Measurements from ENCODE around the gene SRD5A1.

GRCh38 chr5:6652025-6652424, 18.8 kb downstream of the SRD5A1 start:
- TF ChIP-seq, protein P1, sequence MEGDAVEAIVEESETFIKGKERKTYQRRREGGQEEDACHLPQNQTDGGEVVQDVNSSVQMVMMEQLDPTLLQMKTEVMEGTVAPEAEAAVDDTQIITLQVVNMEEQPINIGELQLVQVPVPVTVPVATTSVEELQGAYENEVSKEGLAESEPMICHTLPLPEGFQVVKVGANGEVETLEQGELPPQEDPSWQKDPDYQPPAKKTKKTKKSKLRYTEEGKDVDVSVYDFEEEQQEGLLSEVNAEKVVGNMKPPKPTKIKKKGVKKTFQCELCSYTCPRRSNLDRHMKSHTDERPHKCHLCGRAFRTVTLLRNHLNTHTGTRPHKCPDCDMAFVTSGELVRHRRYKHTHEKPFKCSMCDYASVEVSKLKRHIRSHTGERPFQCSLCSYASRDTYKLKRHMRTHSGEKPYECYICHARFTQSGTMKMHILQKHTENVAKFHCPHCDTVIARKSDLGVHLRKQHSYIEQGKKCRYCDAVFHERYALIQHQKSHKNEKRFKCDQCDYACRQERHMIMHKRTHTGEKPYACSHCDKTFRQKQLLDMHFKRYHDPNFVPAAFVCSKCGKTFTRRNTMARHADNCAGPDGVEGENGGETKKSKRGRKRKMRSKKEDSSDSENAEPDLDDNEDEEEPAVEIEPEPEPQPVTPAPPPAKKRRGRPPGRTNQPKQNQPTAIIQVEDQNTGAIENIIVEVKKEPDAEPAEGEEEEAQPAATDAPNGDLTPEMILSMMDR (IDR thresholded peaks at IDR 0.05): no peak
- TF ChIP-seq, protein P2, sequence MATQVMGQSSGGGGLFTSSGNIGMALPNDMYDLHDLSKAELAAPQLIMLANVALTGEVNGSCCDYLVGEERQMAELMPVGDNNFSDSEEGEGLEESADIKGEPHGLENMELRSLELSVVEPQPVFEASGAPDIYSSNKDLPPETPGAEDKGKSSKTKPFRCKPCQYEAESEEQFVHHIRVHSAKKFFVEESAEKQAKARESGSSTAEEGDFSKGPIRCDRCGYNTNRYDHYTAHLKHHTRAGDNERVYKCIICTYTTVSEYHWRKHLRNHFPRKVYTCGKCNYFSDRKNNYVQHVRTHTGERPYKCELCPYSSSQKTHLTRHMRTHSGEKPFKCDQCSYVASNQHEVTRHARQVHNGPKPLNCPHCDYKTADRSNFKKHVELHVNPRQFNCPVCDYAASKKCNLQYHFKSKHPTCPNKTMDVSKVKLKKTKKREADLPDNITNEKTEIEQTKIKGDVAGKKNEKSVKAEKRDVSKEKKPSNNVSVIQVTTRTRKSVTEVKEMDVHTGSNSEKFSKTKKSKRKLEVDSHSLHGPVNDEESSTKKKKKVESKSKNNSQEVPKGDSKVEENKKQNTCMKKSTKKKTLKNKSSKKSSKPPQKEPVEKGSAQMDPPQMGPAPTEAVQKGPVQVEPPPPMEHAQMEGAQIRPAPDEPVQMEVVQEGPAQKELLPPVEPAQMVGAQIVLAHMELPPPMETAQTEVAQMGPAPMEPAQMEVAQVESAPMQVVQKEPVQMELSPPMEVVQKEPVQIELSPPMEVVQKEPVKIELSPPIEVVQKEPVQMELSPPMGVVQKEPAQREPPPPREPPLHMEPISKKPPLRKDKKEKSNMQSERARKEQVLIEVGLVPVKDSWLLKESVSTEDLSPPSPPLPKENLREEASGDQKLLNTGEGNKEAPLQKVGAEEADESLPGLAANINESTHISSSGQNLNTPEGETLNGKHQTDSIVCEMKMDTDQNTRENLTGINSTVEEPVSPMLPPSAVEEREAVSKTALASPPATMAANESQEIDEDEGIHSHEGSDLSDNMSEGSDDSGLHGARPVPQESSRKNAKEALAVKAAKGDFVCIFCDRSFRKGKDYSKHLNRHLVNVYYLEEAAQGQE (IDR thresholded peaks at IDR 0.05): no peak
- TF ChIP-seq, protein P3, sequence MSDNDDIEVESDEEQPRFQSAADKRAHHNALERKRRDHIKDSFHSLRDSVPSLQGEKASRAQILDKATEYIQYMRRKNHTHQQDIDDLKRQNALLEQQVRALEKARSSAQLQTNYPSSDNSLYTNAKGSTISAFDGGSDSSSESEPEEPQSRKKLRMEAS (IDR thresholded peaks at IDR 0.05): no peak
- TF ChIP-seq RAD21 (conservative IDR thresholded peaks at IDR 0.05 in 1 of 2, IDR thresholded peaks at IDR 0.05 in 1 of 2): no peak
- no peak for TF ChIP-seq KDM1A (IDR thresholded peaks at IDR 0.05; ENCODE audit: low read depth)
- TF ChIP-seq RFX5 (IDR thresholded peaks at IDR 0.05): no peak
- no peak for TF ChIP-seq POLR2AphosphoS2 (conservative IDR thresholded peaks at IDR 0.05; ENCODE audit: low read length)

Data from A549 (cell line).